ENCODE measurements around the gene TVP23C. TPM values are rescaled to one million over a fixed set of nuclear protein-coding genes. Genes with fewer than 3 reads are reported as not detected.
"Not testable (repeated sequence)": the region's sequence is repeated elsewhere in the genome, so short reads cannot be mapped to it uniquely, and the experiment has no call there.

The TVP23C gene
- total and polyA plus RNA-seq, 9 of the 15 experiments (the other 6 are each of a cell fraction or from before 2014, with no cell fraction given) = 5.7 to 16.8 (median 8.2) TPM

DNA sequence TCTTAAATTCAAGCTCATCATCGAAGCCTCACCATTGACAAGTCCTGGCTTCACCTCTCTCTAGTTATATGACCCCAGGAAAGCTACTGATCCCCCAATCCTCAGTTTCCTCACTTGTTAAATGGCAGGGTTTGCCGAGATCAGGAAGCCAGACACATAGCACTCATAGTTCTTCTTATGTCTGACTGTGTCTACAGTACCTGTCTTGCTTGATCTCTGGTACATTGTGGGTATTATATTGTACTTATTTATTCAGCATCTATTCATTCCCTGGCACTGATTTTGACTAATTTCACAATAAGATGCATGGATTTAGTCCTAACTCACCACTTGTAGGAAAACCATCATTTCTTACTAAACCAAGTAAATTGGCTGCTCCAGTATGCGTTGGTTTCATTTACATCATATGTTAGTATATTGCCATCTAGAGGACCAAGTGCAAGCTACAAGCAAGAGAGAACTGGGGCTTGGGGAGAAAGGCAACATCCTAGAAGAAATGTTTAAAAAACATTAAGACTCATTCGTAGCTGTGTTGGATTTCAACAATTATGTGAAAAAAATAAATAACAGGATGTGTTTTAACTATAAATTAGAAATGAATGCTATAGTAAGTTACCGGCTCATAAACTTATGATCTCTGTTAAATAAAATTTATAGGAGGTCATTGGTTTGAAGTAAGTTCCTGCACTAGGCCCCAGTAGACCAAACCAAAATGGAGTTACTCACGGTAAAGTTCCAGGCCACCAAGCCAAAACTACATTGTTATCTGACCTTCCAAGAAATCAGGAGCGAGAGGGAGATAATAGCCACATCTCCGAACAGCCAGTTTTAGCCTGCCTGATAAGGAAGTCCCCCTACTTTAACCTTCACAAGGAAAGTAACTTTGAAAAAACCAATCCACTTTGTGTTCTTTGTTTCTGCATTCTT is 36.7 kb downstream of the TVP23C start (continued):
- TF ChIP-seq, protein P1, sequence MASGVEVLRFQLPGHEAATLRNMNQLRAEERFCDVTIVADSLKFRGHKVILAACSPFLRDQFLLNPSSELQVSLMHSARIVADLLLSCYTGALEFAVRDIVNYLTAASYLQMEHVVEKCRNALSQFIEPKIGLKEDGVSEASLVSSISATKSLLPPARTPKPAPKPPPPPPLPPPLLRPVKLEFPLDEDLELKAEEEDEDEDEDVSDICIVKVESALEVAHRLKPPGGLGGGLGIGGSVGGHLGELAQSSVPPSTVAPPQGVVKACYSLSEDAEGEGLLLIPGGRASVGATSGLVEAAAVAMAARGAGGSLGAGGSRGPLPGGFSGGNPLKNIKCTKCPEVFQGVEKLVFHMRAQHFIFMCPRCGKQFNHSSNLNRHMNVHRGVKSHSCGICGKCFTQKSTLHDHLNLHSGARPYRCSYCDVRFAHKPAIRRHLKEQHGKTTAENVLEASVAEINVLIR (CRISPR knock-in tag; IDR thresholded peaks at IDR 0.05) = peak; percentile 52; the same call in 1 of the 2 replicates
- TF ChIP-seq, protein P2, sequence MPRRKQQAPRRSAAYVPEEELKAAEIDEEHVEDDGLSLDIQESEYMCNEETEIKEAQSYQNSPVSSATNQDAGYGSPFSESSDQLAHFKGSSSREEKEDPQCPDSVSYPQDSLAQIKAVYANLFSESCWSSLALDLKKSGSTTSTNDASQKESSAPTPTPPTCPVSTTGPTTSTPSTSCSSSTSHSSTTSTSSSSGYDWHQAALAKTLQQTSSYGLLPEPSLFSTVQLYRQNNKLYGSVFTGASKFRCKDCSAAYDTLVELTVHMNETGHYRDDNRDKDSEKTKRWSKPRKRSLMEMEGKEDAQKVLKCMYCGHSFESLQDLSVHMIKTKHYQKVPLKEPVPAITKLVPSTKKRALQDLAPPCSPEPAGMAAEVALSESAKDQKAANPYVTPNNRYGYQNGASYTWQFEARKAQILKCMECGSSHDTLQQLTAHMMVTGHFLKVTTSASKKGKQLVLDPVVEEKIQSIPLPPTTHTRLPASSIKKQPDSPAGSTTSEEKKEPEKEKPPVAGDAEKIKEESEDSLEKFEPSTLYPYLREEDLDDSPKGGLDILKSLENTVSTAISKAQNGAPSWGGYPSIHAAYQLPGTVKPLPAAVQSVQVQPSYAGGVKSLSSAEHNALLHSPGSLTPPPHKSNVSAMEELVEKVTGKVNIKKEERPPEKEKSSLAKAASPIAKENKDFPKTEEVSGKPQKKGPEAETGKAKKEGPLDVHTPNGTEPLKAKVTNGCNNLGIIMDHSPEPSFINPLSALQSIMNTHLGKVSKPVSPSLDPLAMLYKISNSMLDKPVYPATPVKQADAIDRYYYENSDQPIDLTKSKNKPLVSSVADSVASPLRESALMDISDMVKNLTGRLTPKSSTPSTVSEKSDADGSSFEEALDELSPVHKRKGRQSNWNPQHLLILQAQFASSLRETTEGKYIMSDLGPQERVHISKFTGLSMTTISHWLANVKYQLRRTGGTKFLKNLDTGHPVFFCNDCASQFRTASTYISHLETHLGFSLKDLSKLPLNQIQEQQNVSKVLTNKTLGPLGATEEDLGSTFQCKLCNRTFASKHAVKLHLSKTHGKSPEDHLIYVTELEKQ (CRISPR knock-in tag; IDR thresholded peaks at IDR 0.05) = peak; percentile 70; the same call in 1 of the 2 replicates
- TF ChIP-seq RFX7 (CRISPR knock-in tag; IDR thresholded peaks at IDR 0.05) = 0 out of 2 replicates have a peak, but pooled peaks have one; percentile 19
- peak; percentile 83 for TF ChIP-seq ZNF239 (CRISPR knock-in tag; IDR thresholded peaks at IDR 0.05)
- peak; percentile 65; the same call in 1 of the 2 replicates for TF ChIP-seq ZNF354B (CRISPR knock-in tag; IDR thresholded peaks at IDR 0.05)
- TF ChIP-seq DMBX1 (CRISPR knock-in tag; IDR thresholded peaks at IDR 0.05; ENCODE audit: borderline replicate concordance) = peak; percentile 88
- TF ChIP-seq ZNF197 (CRISPR knock-in tag; IDR thresholded peaks at IDR 0.05; ENCODE audit: low read depth) = peak; percentile 82; the same call in 1 of the 2 replicates
- 0 out of 2 replicates have a peak, but pooled peaks have one; percentile 63 for TF ChIP-seq ZNF133 (CRISPR knock-in tag; IDR thresholded peaks at IDR 0.05)
- TF ChIP-seq, protein P3, sequence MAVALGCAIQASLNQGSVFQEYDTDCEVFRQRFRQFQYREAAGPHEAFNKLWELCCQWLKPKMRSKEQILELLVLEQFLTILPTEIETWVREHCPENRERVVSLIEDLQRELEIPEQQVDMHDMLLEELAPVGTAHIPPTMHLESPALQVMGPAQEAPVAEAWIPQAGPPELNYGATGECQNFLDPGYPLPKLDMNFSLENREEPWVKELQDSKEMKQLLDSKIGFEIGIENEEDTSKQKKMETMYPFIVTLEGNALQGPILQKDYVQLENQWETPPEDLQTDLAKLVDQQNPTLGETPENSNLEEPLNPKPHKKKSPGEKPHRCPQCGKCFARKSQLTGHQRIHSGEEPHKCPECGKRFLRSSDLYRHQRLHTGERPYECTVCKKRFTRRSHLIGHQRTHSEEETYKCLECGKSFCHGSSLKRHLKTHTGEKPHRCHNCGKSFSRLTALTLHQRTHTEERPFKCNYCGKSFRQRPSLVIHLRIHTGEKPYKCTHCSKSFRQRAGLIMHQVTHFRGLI (CRISPR knock-in tag; IDR thresholded peaks at IDR 0.05) = 0 out of 2 replicates have a peak, but pooled peaks have one; percentile 77
- peak; percentile 91 for TF ChIP-seq ZNF311 (CRISPR knock-in tag; IDR thresholded peaks at IDR 0.05)
- not testable (repeated sequence) for TF ChIP-seq NR4A1 (CRISPR knock-in tag; IDR thresholded peaks at IDR 0.05)
- peak; percentile 89; the same call in 1 of the 2 replicates for TF ChIP-seq NR4A1 (tag; IDR thresholded peaks at IDR 0.05)
- peak; percentile 23 to 38; a peak in 2 of 4 replicates for TF ChIP-seq RAD21 (CRISPR knock-in tag; conservative IDR thresholded peaks at IDR 0.05 in 1 of 2, IDR thresholded peaks at IDR 0.05 in 1 of 2)
- peak; percentile 73 for TF ChIP-seq PTRF (tag; IDR thresholded peaks at IDR 0.05)
- TF ChIP-seq SMAD4 (CRISPR knock-in tag; conservative IDR thresholded peaks at IDR 0.05) = peak; percentile 86
- peak; percentile 94; the same call in 1 of the 2 replicates for TF ChIP-seq KLF6 (CRISPR knock-in tag; IDR thresholded peaks at IDR 0.05; ENCODE audit: borderline replicate concordance)
- peak; percentile 71; the same call in 1 of the 2 replicates for TF ChIP-seq ZNF79 (CRISPR knock-in tag; IDR thresholded peaks at IDR 0.05; ENCODE audit: low read depth)
- 0 out of 2 replicates have a peak, but pooled peaks have one; percentile 77 for TF ChIP-seq TCFL5 (CRISPR knock-in tag; conservative IDR thresholded peaks at IDR 0.05)
- peak; percentile 81 for TF ChIP-seq ZNF583 (CRISPR knock-in tag; IDR thresholded peaks at IDR 0.05)

All from K562 (cell line).